Measurements from ENCODE around the gene SORCS1. TPM values are rescaled to one million over a fixed set of nuclear protein-coding genes. Genes with fewer than 3 reads are reported as not detected.

Gene SORCS1
- total and polyA plus RNA-seq, 2 of the 13 experiments (the other 11 are each of a cell fraction or from before 2014, with no cell fraction given): not detected

GRCh38 chr10:106615081-106615480 lies 549.4 kb downstream of the SORCS1 start (continued):
- TF ChIP-seq MATR3 (CRISPR knock-in tag; IDR thresholded peaks at IDR 0.05) (no peak), PREB (CRISPR knock-in tag; IDR thresholded peaks at IDR 0.05) (no peak)

- intact Hi-C loops (cut with micrococcal nuclease; ENCODE audit: unreplicated experiment): no loop called here
- ATAC-seq (no peak), DNase-seq (ENCODE audit: low spot score) (no peak), FAIRE-seq (no peak)
- CTCF ChIA-PET (ENCODE audit: low intra/inter-chr PET ratio, low total read pairs): no interaction called here
- Histone ChIP-seq H3K9ac (ENCODE audit: insufficient read depth, low read depth, low read length) (no peak overlapping the region), H3K36me3 (replicated peaks in 1 of 2; ENCODE audit: control insufficient read depth in 1 of 2, insufficient read depth in 2 of 2, low read length in 2 of 2) (no peaks in the 10 kb centered on the region), H3K9me3 (ENCODE audit: low read length) (0 out of 2 replicates have a peak, but pooled peaks cover 5% of the 10 kb centered on the region), H3K27ac (ENCODE audit: extremely low read length, insufficient read depth, low read length) (no peak overlapping the region), H3K4me2 (ENCODE audit: low read depth, low read length) (no peak overlapping the region), H3K4me1 (ENCODE audit: insufficient read depth, low read length) (no peaks in the 10 kb centered on the region), H3K27me3 (ENCODE audit: control insufficient read depth in 1 of 2, insufficient read depth in 2 of 2, low read length in 2 of 2) (no peaks in the 10 kb centered on the region), H2AFZ (ENCODE audit: low read length) (no peak overlapping the region), H3K4me3 (replicated peaks in 1 of 3; ENCODE audit: insufficient read depth in 1 of 3, low read depth in 2 of 3, low read length in 3 of 3) (no peak overlapping the region), H4K20me1 (ENCODE audit: insufficient read depth, low read length) (no peaks in the 10 kb centered on the region), H3K79me2 (ENCODE audit: insufficient read depth, low read length) (no peaks in the 10 kb centered on the region)
- no TSS peak for BruUV-seq (replicated peaks)
- POLR2A ChIA-PET: no interaction called here
- 2% methylated on average over 5 of the region's 5 CpGs for WGBS (ENCODE audit: low lambda C conversion rate)
- in situ Hi-C loops (cut with HindIII; ENCODE audit: extremely low pct_ligation_motif_present, low pct_unique_long_range_greater_than_20kb): no loop called here
- TF ChIP-seq ZFP37 (CRISPR knock-in tag; IDR thresholded peaks at IDR 0.05; ENCODE audit: borderline replicate concordance) (no peak), ZBTB34 (CRISPR knock-in tag; IDR thresholded peaks at IDR 0.05) (no peak)
These were observed 550.2 kb downstream of the SORCS1 start for GRCh38 chr10:106614293-106614692.

- no peaks in the 10 kb centered on the region for H3K4me1 ChIP-seq (ENCODE audit: insufficient read depth, low read length)
- intact Hi-C loops (cut with micrococcal nuclease; ENCODE audit: unreplicated experiment) (no loop called here), in situ Hi-C loops (cut with HindIII; ENCODE audit: extremely low pct_ligation_motif_present, low pct_unique_long_range_greater_than_20kb) (no loop called here)
- no TSS peak for BruUV-seq (replicated peaks)
- H3K36me3 ChIP-seq (replicated peaks in 1 of 2; ENCODE audit: control insufficient read depth in 1 of 2, insufficient read depth in 2 of 2, low read length in 2 of 2): no peaks in the 10 kb centered on the region
- H3K79me2 ChIP-seq (ENCODE audit: insufficient read depth, low read length): no peaks in the 10 kb centered on the region
- H3K27ac ChIP-seq (ENCODE audit: extremely low read length, insufficient read depth, low read length): no peak overlapping the region
- no peak overlapping the region for H3K9ac ChIP-seq (ENCODE audit: insufficient read depth, low read depth, low read length)
- WGBS (ENCODE audit: low lambda C conversion rate): 27% methylated on average over 6 of the region's 6 CpGs
- no peaks in the 10 kb centered on the region for H3K27me3 ChIP-seq (ENCODE audit: control insufficient read depth in 1 of 2, insufficient read depth in 2 of 2, low read length in 2 of 2)
- H3K4me3 ChIP-seq (replicated peaks in 1 of 3; ENCODE audit: insufficient read depth in 1 of 3, low read depth in 2 of 3, low read length in 3 of 3): no peak overlapping the region
- ChIA-PET CTCF (ENCODE audit: low intra/inter-chr PET ratio, low total read pairs) (no interaction called here), POLR2A (no interaction called here)
- ATAC-seq (no peak), FAIRE-seq (no peak), DNase-seq (ENCODE audit: low spot score) (no peak)
- no peaks in the 10 kb centered on the region for H4K20me1 ChIP-seq (ENCODE audit: insufficient read depth, low read length)
- no peak overlapping the region for H3K4me2 ChIP-seq (ENCODE audit: low read depth, low read length)
- 0 out of 2 replicates have a peak, but pooled peaks cover 9% of the 10 kb centered on the region for H3K9me3 ChIP-seq (ENCODE audit: low read length)
- no peak overlapping the region for H2AFZ ChIP-seq (ENCODE audit: low read length)
- TF ChIP-seq MLLT10 (CRISPR knock-in tag; IDR thresholded peaks at IDR 0.05) (no peak), BCL6 (CRISPR knock-in tag; IDR thresholded peaks at IDR 0.05) (no peak), ZBTB34 (CRISPR knock-in tag; IDR thresholded peaks at IDR 0.05) (no peak), FOXP1 (IDR thresholded peaks at IDR 0.05) (no peak), FOXP1 (CRISPR knock-in tag; IDR thresholded peaks at IDR 0.05) (no peak), ZNF572 (CRISPR knock-in tag; IDR thresholded peaks at IDR 0.05) (no peak), ZFP36L2 (CRISPR knock-in tag; IDR thresholded peaks at IDR 0.05) (no peak), ZXDC (CRISPR knock-in tag; IDR thresholded peaks at IDR 0.05) (no peak), ZNF160 (CRISPR knock-in tag; IDR thresholded peaks at IDR 0.05) (no peak)
These were observed 552.1 kb downstream of the SORCS1 start for GRCh38 chr10:106612381-106612780.

All from HepG2 (cell line).